Naive thymus-derived CD8-positive, alpha-beta T cell (primary cell): ENCODE data around the gene RXRB. TPM values are rescaled to one million over a fixed set of nuclear protein-coding genes. Genes with fewer than 3 reads are reported as not detected.

Experiments
- ATAC-seq, 2 donors: fragments of 150-1000 bp; cut with Tn5 transposase in 1 of 2; sonication (Bioruptor Pico), chemical (Tn5 transposase) in 1 of 2; 1 replicate in 1 of 2; 2 replicates in 1 of 2; pipeline ENCODE4 v1.10.0; 2021; ENCODE audit warnings: mild to moderate bottlenecking in 2 of 2, moderate library complexity in 2 of 2
- POLR2A ChIA-PET: fragments of 350-600 bp; sonication (Branson Sonifier 250); formaldehyde crosslinking; loops from one replicate; lab custom pipeline; 2021; ENCODE audit warnings: antibody characterized with exemption; lab: Charles Lee
- DNase-seq, 10 donors: peaks; one replicate each; pipeline versions ENCODE4 v3.0.0 to v3.0.0-alpha.2; 2020 to 2022
- H3K27ac Mint-ChIP-seq, 10 donors: one replicate each; pipeline ENCODE4 v1.8.0; 2020 to 2022; ENCODE audit warnings: mild to moderate bottlenecking in 10 of 10, mixed read lengths in 10 of 10, moderate library complexity in 4 of 10, inconsistent platforms in 1 of 10
- H3K27me3 Mint-ChIP-seq, 5 donors: one replicate each; pipeline ENCODE4 v1.8.0; 2021 to 2022; ENCODE audit warnings: mixed read lengths in 5 of 5
- H3K36me3 Mint-ChIP-seq, 3 donors: one replicate each; pipeline ENCODE4 v1.8.0; 2020 to 2022; ENCODE audit warnings: mixed read lengths in 3 of 3, mild to moderate bottlenecking in 2 of 3, inconsistent platforms in 1 of 3
- H3K4me1 Mint-ChIP-seq, 4 donors: one replicate each; pipeline ENCODE4 v1.8.0; 2021 to 2022; ENCODE audit warnings: mixed read lengths in 4 of 4
- H3K4me3 Mint-ChIP-seq, 10 donors: one replicate each; pipeline ENCODE4 v1.8.0; 2020 to 2022; ENCODE audit warnings: mild to moderate bottlenecking in 10 of 10, mixed read lengths in 10 of 10, moderate library complexity in 6 of 10, inconsistent platforms in 1 of 10
- H3K9me3 Mint-ChIP-seq, 9 donors: one replicate each; pipeline ENCODE4 v1.8.0; 2020 to 2022; ENCODE audit warnings: mixed read lengths in 9 of 9, mild to moderate bottlenecking in 3 of 9, inconsistent platforms in 1 of 9, moderate library complexity in 1 of 9
- microRNA-seq: library from miRNA; unstranded; fragments of <30 nt; microRNA quantifications from one replicate; pipeline ENCODE4 v1.2.0, GENCODE V29; 2022; ENCODE audit warnings: borderline microRNAs expressed
- polyA plus RNA-seq, 3 donors: library from polyadenylated mRNA; unstranded; fragments of 300-500 nt; fragmentation: Illumina TruSeq; gene quantifications; one replicate each; pipeline ENCODE4 v1.2.3, GENCODE V29; 2021
- total RNA-seq, 8 experiments: library from RNA in 2 of 8; stranded (reverse) in 2 of 8; gene quantifications; one replicate each; pipeline ENCODE4 v1.2.3 and lab custom pipeline; 2021 to 2026

Gene RXRB
- total and polyA plus RNA-seq, 5 experiments from 2014 or later = 6.6 to 127 (median 10.9) TPM

GRCh38 chr6:33147807-33148666, 52.4 kb downstream of the RXRB start:
- Mint-ChIP-seq H3K36me3 (peaks cover 0 to 12% (median 10%) of the 10 kb centered on the region in 3 donors), H3K27me3 (peaks cover 3 to 21% (median 6%) of the 10 kb centered on the region in 5 donors), H3K27ac (no peak overlapping the region), H3K4me3 (no peak overlapping the region), H3K9me3 (peaks cover 0 to 19% (median 10%) of the 10 kb centered on the region in 9 donors), H3K4me1 (peaks cover 3 to 10% (median 3%) of the 10 kb centered on the region in 4 donors)
- POLR2A ChIA-PET = no interaction called here
- peak in 2 of 10 donors; percentile 17 to 30 for DNase-seq
- no peak for ATAC-seq

GRCh38 chr6:33144373-33144772, 56.1 kb downstream of the RXRB start:
- ATAC-seq (no peak), DNase-seq (no peak)
- POLR2A ChIA-PET = no interaction called here
- H3K27ac Mint-ChIP-seq = no peak overlapping the region
- peaks cover 13 to 34% (median 19%) of the 10 kb centered on the region in 5 donors for H3K27me3 Mint-ChIP-seq
- no peak overlapping the region for H3K4me3 Mint-ChIP-seq
- no peaks in the 10 kb centered on the region for H3K9me3 Mint-ChIP-seq
- H3K4me1 Mint-ChIP-seq = peaks cover 5 to 12% (median 8%) of the 10 kb centered on the region in 4 donors
- no peaks in the 10 kb centered on the region for H3K36me3 Mint-ChIP-seq

Small RNA genes lying within 50 kb of the gene (microRNA-seq; reads per million reads assigned to microRNA genes)
- gene MIR219A1 = not detected

Other genes with a start within 250 kb of the RXRB start
- gene HLA-DMA, start 247.6 kb downstream of the RXRB start, total RNA-seq = 10 to 100 TPM; 38.7 to 39.7 TPM
- 10 to 100 TPM; 23.7 to 37.4 (median 26.9) TPM for gene HLA-DMA, start 247.6 kb downstream of the RXRB start, polyA plus RNA-seq
- 100 to 1,000 TPM; 454 to 455 TPM for gene BRD2, start 232.1 kb downstream of the RXRB start, total RNA-seq
- gene BRD2, start 232.1 kb downstream of the RXRB start, polyA plus RNA-seq = 10 to 100 TPM; 24.5 to 72.8 (median 29.8) TPM
- gene HLA-DOA, start 191.1 kb downstream of the RXRB start, total RNA-seq = 10 to 100 TPM; 50.7 to 51.7 TPM
- 10 to 100 TPM; 26.4 to 61.0 (median 33.2) TPM for gene HLA-DOA, start 191.1 kb downstream of the RXRB start, polyA plus RNA-seq
- gene HLA-DPA1, start 127.0 kb downstream of the RXRB start, total RNA-seq = 10 to 100 TPM; 32.6 to 35.9 TPM
- 100 to 1,000 TPM in 1 of 3 donors, 10 to 100 TPM in 2; 19.5 to 121 (median 77.1) TPM for gene HLA-DPA1, start 127.0 kb downstream of the RXRB start, polyA plus RNA-seq
- gene HLA-DPB1, start 124.7 kb downstream of the RXRB start, total RNA-seq = 10 to 100 TPM; 42.8 to 44.0 TPM
- 100 to 1,000 TPM in 2 of 3 donors, 10 to 100 TPM in 1; 62.2 to 228 (median 186) TPM for gene HLA-DPB1, start 124.7 kb downstream of the RXRB start, polyA plus RNA-seq
- 1 to 10 TPM; 7.5 to 8.0 TPM for gene COL11A2, start 8.2 kb downstream of the RXRB start, total RNA-seq
- under 1 TPM; 0.08 to 0.48 (median 0.13) TPM for gene COL11A2, start 8.2 kb downstream of the RXRB start, polyA plus RNA-seq
- gene SLC39A7, start 202 bp upstream of the RXRB start, total RNA-seq = 10 to 100 TPM; 35.5 to 36.4 TPM
- 10 to 100 TPM; 18.8 to 23.8 (median 21.8) TPM for gene SLC39A7, start 202 bp upstream of the RXRB start, polyA plus RNA-seq
- 10 to 100 TPM; 28.7 to 29.0 TPM for gene HSD17B8, start 4.0 kb upstream of the RXRB start, total RNA-seq
- 10 to 100 TPM; 75.0 to 79.2 (median 75.9) TPM for gene HSD17B8, start 4.0 kb upstream of the RXRB start, polyA plus RNA-seq
- gene RING1, start 7.8 kb upstream of the RXRB start, total RNA-seq = 10 to 100 TPM; 58.3 to 59.1 TPM
- gene RING1, start 7.8 kb upstream of the RXRB start, polyA plus RNA-seq = 10 to 100 TPM; 12.1 to 12.5 (median 12.4) TPM
- 100 to 1,000 TPM; 116 TPM for gene VPS52, start 71.2 kb upstream of the RXRB start, total RNA-seq
- 10 to 100 TPM in 2 of 3 donors, 1 to 10 TPM in 1; 9.3 to 19.3 (median 15.2) TPM for gene VPS52, start 71.2 kb upstream of the RXRB start, polyA plus RNA-seq
- gene RPS18, start 71.4 kb upstream of the RXRB start, total RNA-seq = 1,000 to 10,000 TPM; 4,620 to 4,686 TPM
- gene RPS18, start 71.4 kb upstream of the RXRB start, polyA plus RNA-seq = over 10,000 TPM in 2 of 3 donors, 1,000 to 10,000 TPM in 1; 9,896 to 11,320 (median 11,293) TPM
- 10 to 100 TPM; 37.8 to 41.9 TPM for gene B3GALT4, start 76.5 kb upstream of the RXRB start, total RNA-seq
- gene B3GALT4, start 76.5 kb upstream of the RXRB start, polyA plus RNA-seq = 10 to 100 TPM; 14.5 to 20.4 (median 18.7) TPM
- 10 to 100 TPM; 53.3 to 59.0 TPM for gene WDR46, start 88.6 kb upstream of the RXRB start, total RNA-seq
- gene WDR46, start 88.6 kb upstream of the RXRB start, polyA plus RNA-seq = 10 to 100 TPM; 71.3 to 83.7 (median 74.1) TPM
- gene PFDN6, start 88.9 kb upstream of the RXRB start, total RNA-seq = 10 to 100 TPM; 30.4 to 36.6 TPM
- gene PFDN6, start 88.9 kb upstream of the RXRB start, polyA plus RNA-seq = 10 to 100 TPM; 33.4 to 38.2 (median 35.5) TPM
- 10 to 100 TPM; 60.3 to 66.4 TPM for gene RGL2, start 98.3 kb upstream of the RXRB start, total RNA-seq
- gene RGL2, start 98.3 kb upstream of the RXRB start, polyA plus RNA-seq = 1 to 10 TPM; 5.3 to 9.9 (median 7.0) TPM
- gene TAPBP, start 113.4 kb upstream of the RXRB start, total RNA-seq = 100 to 1,000 TPM; 212 to 215 TPM
- 100 to 1,000 TPM; 259 to 372 (median 327) TPM for gene TAPBP, start 113.4 kb upstream of the RXRB start, polyA plus RNA-seq
- 10 to 100 TPM; 29.7 to 33.6 TPM for gene ZBTB22, start 117.1 kb upstream of the RXRB start, total RNA-seq
- 10 to 100 TPM; 10.4 to 13.4 (median 10.7) TPM for gene ZBTB22, start 117.1 kb upstream of the RXRB start, polyA plus RNA-seq
- 10 to 100 TPM; 88.0 to 88.1 TPM for gene DAXX, start 122.3 kb upstream of the RXRB start, total RNA-seq
- gene DAXX, start 122.3 kb upstream of the RXRB start, polyA plus RNA-seq = 100 to 1,000 TPM in 1 of 3 donors, 10 to 100 TPM in 2; 77.5 to 132 (median 86.5) TPM
- 1 to 10 TPM in 1 of 2 experiments, under 1 TPM in 1; 0.60 to 1.2 TPM for gene KIFC1, start 191.2 kb upstream of the RXRB start, total RNA-seq
- under 1 TPM in 2 of 3 donors, not detected in 1; 0.26 to 0.46 TPM for gene KIFC1, start 191.2 kb upstream of the RXRB start, polyA plus RNA-seq
- gene PHF1, start 210.3 kb upstream of the RXRB start, total RNA-seq = 100 to 1,000 TPM; 213 to 223 TPM
- gene PHF1, start 210.3 kb upstream of the RXRB start, polyA plus RNA-seq = 10 to 100 TPM; 44.3 to 71.4 (median 45.3) TPM
- gene CUTA, start 217.4 kb upstream of the RXRB start, total RNA-seq = 100 to 1,000 TPM; 198 to 201 TPM
- gene CUTA, start 217.4 kb upstream of the RXRB start, polyA plus RNA-seq = 100 to 1,000 TPM; 338 to 441 (median 385) TPM
- 10 to 100 TPM; 57.0 to 66.6 TPM for gene SYNGAP1, start 219.4 kb upstream of the RXRB start, total RNA-seq
- 1 to 10 TPM in 2 of 3 donors, under 1 TPM in 1; 0.38 to 1.9 (median 1.4) TPM for gene SYNGAP1, start 219.4 kb upstream of the RXRB start, polyA plus RNA-seq